ENCODE measurements around the gene LSM7.
"Not testable (repeated sequence)": the region's sequence is repeated elsewhere in the genome, so short reads cannot be mapped to it uniquely, and the experiment has no call there.

LSM7 gene

GRCh38 chr19:2291185-2291751 lies 37.1 kb downstream of the LSM7 start:
- no peak for DNase-seq

- no peak for DNase-seq
Observed at GRCh38 chr19:2290441-2291184, 37.8 kb downstream of the LSM7 start.

- peak; percentile 66 for DNase-seq
Observed at GRCh38 chr19:2289714-2290435, 38.5 kb downstream of the LSM7 start.

DNA sequence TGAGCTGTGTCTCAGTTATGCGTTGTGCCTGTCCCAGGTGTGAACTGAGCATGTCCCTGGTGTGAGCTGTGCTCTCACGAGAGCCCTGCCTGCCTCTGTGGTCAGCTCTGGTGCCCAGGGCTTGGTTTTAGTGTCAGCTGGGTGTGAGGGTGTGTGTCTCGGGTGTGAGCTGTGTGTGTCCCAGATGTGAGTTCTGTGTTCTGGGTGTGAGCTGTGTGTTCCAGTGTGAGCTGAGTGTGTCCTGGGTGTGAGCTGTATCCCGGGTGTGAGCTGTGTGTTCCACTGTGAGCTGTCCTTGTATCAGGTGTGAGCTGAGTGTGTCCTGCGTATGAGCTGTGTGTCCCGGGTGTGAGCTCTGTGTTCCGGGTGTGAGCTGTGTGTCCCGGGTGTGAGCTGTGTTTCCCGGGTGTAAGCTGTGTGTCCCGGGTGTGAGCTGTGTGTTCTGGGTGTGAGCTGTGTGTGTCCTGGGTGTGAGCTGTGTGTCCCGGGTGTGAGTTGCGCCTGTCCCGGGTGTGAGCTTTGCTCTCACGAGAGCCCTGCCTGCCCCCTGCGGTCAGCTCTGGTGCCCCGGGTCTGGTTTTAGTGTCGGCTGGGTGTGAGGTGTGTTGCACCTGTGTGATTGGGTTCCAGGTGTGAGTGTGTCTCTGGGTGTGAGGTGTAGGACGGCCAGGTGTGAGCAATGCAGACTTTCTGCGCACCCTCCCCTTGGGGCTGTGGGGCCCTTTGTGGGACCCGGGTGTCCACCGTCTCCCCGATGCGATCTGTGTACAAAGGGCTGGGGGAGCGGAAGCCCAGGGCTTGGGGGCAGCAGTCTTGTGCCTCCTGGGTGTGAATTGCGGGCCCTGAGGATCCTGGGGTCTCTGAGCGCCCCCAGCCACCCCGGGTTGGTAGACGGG lies 39.3 kb downstream of the LSM7 start:
- DNase-seq, result no peak

- no peak for DNase-seq
Observed at GRCh38 chr19:2288338-2288817, 40.0 kb downstream of the LSM7 start.

DNA sequence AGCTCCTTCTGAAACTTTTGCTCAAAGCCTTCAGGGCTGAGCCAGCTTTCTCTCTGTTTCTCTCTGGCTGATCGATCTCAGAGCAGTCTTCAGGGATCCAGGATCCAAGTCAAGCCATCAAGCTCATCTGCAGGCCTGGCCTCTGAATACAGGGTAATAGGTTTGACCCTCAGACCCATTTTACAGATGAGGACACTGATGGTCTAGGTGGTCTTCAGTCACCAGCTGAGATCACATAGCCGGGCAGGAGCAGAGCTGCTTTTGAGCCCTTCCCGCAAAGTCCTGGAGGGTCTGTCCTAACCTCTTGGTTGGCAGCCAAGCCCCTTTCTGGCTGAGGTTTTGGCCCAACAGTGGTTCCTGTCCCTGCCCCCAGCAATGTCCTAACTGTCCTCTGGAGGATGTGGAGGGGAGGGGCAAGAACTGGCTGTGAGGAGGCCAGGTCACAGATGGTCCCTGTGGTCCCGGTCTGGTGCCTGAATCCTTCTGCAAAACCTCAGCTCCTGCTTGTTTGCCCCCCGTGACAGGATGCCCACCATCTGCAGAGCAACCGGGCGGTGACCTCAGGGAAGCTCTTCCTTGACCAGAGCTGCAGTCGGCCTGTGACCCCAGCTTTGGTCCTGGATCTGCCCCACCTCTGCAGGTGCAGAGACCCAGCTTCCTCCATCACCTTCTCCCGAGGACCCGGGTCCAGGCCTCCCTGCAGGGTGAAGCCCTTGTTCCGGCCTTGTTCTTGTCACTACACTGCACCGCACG lies 40.6 kb downstream of the LSM7 start:
- DNase-seq, result no peak

- no peak for DNase-seq
Observed at GRCh38 chr19:2286402-2287140, 41.8 kb downstream of the LSM7 start.

DNA sequence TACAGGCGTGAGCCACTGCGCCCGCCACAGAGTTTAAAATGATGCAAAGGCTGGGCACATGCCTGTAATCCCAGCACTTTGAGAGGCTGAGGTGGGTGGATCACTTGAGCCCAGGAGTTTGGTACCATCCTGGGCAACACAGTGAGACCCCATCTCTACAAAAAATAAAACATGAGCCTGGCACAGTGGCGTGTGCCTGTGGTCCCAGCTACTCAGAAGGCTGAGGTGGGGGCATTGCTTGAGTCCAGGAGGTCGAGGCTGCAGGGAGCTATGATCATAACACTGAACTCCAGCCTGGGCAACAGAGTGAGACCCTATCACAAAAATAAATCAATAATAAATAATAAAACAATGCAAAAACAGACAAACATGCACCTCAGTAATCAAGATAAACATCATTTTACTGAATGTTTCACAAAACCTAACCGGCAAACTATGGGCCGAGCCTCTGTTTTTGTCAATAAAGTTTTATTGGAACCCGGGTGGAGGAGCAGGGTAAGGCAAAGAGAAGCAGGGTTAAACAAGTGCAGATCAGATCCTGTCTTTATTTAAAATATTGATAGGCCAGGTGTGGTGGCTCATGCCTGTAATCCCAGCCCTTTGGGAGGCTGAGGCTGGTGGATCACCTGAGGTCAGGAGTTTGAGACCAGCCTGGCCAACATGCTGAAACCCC lies 44.4 kb downstream of the LSM7 start:
- no peak for DNase-seq

DNA sequence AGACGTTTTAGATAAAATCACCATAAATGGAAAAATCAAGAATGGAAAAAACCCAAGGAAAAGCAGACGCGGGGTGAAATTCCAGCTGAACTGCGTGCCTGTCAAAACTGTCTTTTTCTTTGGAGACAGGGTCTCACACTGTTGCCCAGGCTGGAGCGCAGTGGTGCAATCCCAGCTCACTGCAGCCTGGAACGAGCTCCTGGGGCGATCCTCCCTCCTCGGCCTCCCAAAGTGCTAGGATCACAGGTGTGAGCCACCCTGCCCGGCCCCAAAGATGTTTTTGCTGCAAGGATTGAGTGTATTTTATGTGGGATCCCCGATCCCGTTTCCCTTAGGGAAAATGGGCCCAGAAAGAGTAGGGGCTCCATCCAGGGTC lies 45.5 kb downstream of the LSM7 start:
- DNase-seq, result no peak

GRCh38 chr19:2282062-2282861 lies 46.1 kb downstream of the LSM7 start, which contains the start of gene PEAK3:
Gene PEAK3 (minus strand): TSS chr19:2282175. CDS start chr19:2280931, 1,244 bp downstream.
- DNase-seq, result peak; percentile 50

GRCh38 chr19:2281265-2282061 lies 46.9 kb downstream of the LSM7 start:
- DNase-seq, result not testable (repeated sequence)

GRCh38 chr19:2280633-2281264 lies 47.6 kb downstream of the LSM7 start:
- no peak for DNase-seq

GRCh38 chr19:2278459-2279158 lies 49.8 kb downstream of the LSM7 start:
- no peak for DNase-seq

DNA sequence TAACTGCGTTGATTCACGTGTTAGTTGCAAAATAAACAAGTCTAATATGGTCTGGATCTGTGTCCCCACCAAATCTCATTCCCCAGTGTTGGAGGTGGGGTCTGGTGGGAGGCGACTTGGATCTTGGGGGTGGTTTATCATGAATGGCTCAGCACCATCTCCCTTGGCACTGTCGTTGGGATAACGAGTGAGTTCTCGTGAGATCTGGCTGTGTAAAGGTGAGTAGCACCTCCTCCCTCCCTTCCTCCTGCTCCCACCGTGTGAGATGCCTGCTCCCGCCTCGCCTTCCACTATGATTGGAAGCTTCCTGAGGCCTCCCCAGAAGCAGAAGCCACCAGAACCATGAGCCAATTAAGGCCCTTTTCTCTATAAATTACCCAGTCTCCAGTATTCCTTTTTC lies 51.2 kb downstream of the LSM7 start:
- no peak for DNase-seq

GRCh38 chr19:2276429-2276986 lies 51.9 kb downstream of the LSM7 start:
- no peak for DNase-seq

GRCh38 chr19:2275588-2276428 lies 52.6 kb downstream of the LSM7 start:
- DNase-seq, result no peak

Data from CD4-positive, alpha-beta T cell treated with Interleukin-21 for 1 hour (primary cell).